NCI-H510A (cell line): ENCODE data around the gene SMAD4.
"Not testable (repeated sequence)": the region's sequence is repeated elsewhere in the genome, so short reads cannot be mapped to it uniquely, and the experiment has no call there.

Experiments used
- DNase-seq: peaks from one replicate; lab custom pipeline; 2025; lab: John Stamatoyannopoulos, UW

The SMAD4 gene

GRCh38 chr18:51070545-51070944 lies 40.5 kb downstream of the SMAD4 start:
- DNase-seq = no peak

- DNase-seq = no peak
Measured at GRCh38 chr18:51072586-51073313, 42.7 kb downstream of the SMAD4 start.

- no peak for DNase-seq
Measured at GRCh38 chr18:51074605-51075004, 44.6 kb downstream of the SMAD4 start.

- no peak for DNase-seq
Measured at GRCh38 chr18:51076503-51076902, 46.5 kb downstream of the SMAD4 start.

DNA sequence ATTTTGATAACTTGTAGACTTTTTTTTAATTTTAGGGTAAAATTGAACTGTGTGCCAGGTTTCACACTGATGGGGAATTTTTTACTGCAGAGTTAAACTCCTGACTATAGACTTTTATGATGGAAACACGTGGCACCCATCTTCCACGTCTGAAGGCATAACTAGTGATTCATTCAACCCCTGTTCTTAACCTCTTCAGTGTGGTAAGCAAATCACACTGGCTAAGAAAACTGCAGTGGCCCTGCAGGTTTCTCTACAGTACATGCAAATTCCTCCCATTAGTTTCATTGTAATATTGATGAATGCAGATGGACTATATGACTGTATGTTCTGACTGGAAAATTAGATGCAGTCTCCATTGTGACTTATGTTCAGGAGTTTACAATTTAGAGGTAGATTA lies 47.2 kb downstream of the SMAD4 start:
- no peak for DNase-seq

- no peak for DNase-seq
Measured at GRCh38 chr18:51078026-51078425, 48.0 kb downstream of the SMAD4 start.

- DNase-seq = no peak
Measured at GRCh38 chr18:51082571-51083267, 52.7 kb downstream of the SMAD4 start.

DNA sequence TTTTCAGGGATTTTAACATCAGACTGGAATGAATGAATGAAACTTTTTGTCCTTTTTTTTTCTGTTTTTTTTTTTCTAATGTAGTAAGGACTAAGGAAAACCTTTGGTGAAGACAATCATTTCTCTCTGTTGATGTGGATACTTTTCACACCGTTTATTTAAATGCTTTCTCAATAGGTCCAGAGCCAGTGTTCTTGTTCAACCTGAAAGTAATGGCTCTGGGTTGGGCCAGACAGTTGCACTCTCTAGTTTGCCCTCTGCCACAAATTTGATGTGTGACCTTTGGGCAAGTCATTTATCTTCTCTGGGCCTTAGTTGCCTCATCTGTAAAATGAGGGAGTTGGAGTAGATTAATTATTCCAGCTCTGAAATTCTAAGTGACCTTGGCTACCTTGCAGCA lies 53.4 kb downstream of the SMAD4 start:
- DNase-seq = no peak

DNA sequence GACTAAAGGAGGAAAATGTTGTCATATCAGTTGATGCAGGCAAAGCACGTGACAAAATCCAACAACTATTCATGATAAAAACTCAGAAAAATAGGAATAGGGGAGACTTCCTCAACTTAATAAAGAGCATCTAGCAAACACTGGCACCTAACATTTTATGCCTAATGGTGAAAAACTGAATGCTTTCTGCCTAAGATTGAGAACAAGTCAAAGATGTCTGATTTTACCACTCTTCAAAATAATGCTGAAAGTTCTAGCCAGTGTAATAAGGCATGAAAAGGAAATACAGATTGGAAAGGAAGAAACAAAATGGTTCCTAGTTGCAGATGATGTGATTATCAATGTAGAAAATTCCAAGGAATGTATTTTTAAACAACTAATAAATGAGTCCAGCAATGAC lies 58.4 kb downstream of the SMAD4 start:
- no peak for DNase-seq

- DNase-seq = no peak
Measured at GRCh38 chr18:51089691-51090090, 59.7 kb downstream of the SMAD4 start.

GRCh38 chr18:51091270-51091669 lies 61.3 kb downstream of the SMAD4 start:
- no peak for DNase-seq

DNA sequence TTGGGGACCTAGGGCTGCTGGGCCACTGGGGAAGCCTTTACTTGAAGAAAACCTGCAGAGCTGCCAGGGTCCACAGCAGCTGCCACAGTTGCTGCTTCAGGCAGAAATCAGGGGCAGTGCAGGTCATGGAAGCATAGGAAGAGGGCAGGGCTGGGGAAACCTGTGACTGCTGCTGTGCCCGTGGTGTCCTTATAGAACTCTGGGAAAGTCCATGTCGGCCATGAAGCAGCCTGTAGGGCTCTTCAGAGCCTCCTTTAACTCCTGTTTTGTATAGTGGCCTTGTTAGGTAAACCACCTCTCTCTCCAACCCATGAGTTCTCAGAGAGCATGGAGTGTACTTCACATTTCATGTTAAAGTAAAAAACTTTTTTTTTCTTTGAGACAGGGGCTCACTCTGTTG lies 62.1 kb downstream of the SMAD4 start:
- no peak for DNase-seq

DNA sequence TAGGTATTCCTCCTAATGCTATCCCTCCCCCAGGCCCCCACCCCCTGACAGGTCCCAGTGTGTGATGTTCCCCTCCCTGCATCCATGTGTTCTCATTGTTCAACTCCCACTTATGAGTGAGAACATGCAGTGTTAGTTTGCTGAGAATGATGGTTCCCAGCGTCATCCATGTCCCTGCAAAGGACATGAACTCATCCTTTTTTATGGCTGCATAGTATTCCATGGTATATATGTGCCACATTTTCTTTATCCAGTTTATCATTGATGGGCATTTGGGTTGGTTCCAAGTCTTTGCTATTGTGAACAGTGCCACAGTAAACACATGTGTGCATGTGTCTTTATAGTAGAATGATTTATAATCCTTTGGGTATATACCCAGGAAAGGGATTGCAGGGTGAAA lies 63.0 kb downstream of the SMAD4 start:
- DNase-seq = not testable (repeated sequence)

GRCh38 chr18:51097021-51097822 lies 67.2 kb downstream of the SMAD4 start:
- DNase-seq = no peak

DNA sequence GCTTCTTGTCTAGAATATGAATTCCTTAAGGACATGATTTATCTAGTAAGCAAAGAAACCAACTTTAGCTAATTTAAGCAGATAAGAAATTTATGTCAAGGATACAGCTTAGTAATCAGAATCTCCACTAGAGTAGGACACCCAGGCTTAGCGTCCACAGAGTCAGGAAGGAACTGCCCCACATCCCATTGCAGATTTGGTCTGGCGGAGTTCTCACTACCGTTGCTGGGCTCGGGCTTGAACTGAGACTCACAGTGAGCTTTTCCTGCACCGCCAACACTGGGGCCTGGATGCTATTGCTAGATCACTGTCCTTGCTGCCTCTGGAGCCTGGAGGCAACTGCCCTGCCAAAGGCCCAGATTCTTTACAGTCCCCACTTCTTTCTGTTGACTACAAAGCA lies 68.1 kb downstream of the SMAD4 start:
- no peak for DNase-seq

GRCh38 chr18:51098513-51098912 lies 68.5 kb downstream of the SMAD4 start:
- no peak for DNase-seq

GRCh38 chr18:51100385-51101120 lies 70.5 kb downstream of the SMAD4 start:
- DNase-seq = no peak

GRCh38 chr18:51107082-51107481 lies 77.1 kb downstream of the SMAD4 start:
- no peak for DNase-seq

- DNase-seq = no peak
Measured at GRCh38 chr18:51107598-51108305, 77.7 kb downstream of the SMAD4 start.

DNA sequence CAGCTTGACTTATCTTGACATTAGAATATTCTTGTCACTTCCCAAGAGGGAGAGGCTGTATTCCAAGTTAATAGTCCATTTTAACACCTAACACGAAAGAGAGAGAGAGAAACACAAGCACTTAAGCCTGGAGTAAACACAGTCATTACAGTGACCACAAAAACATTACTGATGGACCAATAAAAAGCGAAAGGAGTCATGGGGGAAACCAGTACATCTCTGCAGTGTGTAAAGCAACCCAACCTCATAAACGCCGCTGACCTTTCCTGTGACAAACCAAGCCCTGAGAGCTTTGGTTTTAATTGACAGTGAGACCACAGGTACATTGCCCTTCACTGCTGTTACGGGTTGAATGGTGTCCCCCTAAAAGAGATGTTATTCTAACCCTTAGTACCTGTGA lies 78.3 kb downstream of the SMAD4 start:
- no peak for DNase-seq

- no peak for DNase-seq
Measured at GRCh38 chr18:51110073-51110797, 80.2 kb downstream of the SMAD4 start.
